Gastroesophageal sphincter (tissue), 3 donors: ENCODE data around the gene TAF12.

Experiments used
- EP300 ChIP-seq: sonication (generic); formaldehyde crosslinking; IDR thresholded peaks from one replicate; pipeline ENCODE4 v1.6.1; 2017; ENCODE audit warnings: antibody characterized with exemption, mild to moderate bottlenecking
- POLR2A ChIP-seq, 2 donors: fragments of 450-650 bp; IDR thresholded peaks; one replicate each; pipeline ENCODE4 v1.6.1; 2017; ENCODE audit warnings: antibody characterized with exemption in 2 of 2, mild to moderate bottlenecking in 2 of 2, moderate library complexity in 1 of 2
- POLR2AphosphoS5 ChIP-seq: sonication (generic); formaldehyde crosslinking; IDR thresholded peaks from one replicate; pipeline ENCODE4 v1.6.1; 2017; ENCODE audit warnings: antibody characterized with exemption
- TF ChIP-seq, protein P1 (sequence below), 4 experiments: fragments of 200-600 bp in 2 of 4; fragments of 450-650 bp in 2 of 4; sonication (generic) in 1 of 4; IDR thresholded peaks; one replicate each; pipeline ENCODE4 v1.5.1; 2017 to 2019; ENCODE audit warnings: antibody characterized with exemption in 4 of 4, mild to moderate bottlenecking in 2 of 4, moderate library complexity in 2 of 4

DNA sequence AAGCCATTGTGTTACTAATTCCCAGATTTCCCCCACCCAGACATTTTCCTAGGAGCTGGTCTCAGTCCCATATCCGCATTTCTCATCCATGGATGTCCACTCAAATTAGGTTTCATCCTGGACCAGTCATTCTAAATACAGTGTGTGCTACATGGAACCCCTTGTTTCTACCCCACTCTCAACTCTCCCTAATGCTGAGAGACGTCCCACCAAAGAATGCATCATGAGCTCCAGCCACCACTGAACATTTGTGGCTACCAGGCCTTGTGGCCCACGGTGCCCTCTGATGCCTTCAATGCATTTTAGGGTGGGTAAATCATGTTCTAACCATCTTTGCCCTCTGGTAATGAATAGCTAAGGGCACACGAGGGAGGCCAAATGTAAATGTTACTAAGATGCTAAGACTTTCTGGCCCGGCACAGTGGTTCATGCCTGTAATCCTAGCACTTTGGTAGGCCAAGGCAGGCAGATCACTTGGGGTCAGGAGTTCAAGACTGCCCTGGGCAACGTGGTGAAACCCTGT is 64.1 kb downstream of the TAF12 start:
- TF ChIP-seq, protein P1, sequence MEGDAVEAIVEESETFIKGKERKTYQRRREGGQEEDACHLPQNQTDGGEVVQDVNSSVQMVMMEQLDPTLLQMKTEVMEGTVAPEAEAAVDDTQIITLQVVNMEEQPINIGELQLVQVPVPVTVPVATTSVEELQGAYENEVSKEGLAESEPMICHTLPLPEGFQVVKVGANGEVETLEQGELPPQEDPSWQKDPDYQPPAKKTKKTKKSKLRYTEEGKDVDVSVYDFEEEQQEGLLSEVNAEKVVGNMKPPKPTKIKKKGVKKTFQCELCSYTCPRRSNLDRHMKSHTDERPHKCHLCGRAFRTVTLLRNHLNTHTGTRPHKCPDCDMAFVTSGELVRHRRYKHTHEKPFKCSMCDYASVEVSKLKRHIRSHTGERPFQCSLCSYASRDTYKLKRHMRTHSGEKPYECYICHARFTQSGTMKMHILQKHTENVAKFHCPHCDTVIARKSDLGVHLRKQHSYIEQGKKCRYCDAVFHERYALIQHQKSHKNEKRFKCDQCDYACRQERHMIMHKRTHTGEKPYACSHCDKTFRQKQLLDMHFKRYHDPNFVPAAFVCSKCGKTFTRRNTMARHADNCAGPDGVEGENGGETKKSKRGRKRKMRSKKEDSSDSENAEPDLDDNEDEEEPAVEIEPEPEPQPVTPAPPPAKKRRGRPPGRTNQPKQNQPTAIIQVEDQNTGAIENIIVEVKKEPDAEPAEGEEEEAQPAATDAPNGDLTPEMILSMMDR (IDR thresholded peaks at IDR 0.05): no peak
- no peak for TF ChIP-seq POLR2A (IDR thresholded peaks at IDR 0.05)
- TF ChIP-seq EP300: no peak
- no peak for TF ChIP-seq POLR2AphosphoS5
